ENCODE measurements around the gene MARCHF11. TPM values are rescaled to one million over a fixed set of nuclear protein-coding genes. Genes with fewer than 3 reads are reported as not detected.

Gene MARCHF11
- total RNA-seq, 1 experiment from 2014 or later, result not detected

DNA sequence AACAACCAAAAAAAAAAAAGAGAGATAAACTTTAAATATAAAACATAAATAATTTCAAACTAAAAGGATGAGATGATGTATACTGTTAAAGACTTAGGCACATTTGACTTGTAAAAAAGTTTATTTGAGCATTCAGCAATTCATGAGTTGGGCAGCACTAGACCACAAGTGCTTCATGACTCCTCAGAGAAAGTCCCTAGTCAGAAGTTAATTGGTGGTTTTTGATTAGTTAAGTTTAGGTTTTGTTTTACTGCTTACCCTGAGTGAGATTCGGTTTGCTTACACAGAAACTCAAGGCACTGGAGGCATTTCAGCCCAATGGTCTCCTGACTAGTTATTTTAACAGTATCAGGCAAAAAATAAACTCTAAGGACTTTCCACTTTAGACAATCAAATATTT lies 129.2 kb downstream of the MARCHF11 start:
- Histone ChIP-seq H3K9me3 (ENCODE audit: control insufficient read depth, insufficient read depth, low read depth, low read length) (no peaks in the 10 kb centered on the region), H3K36me3 (ENCODE audit: control insufficient read depth, insufficient read depth, low read length) (no peaks in the 10 kb centered on the region), H3K27ac (ENCODE audit: low read length) (no peak overlapping the region), H3K27me3 (ENCODE audit: control insufficient read depth, insufficient read depth, low read length) (no peaks in the 10 kb centered on the region), H3K4me3 (ENCODE audit: low read depth in 2 of 2, low read length in 2 of 2) (no peak overlapping the region), H3K4me1 (ENCODE audit: control insufficient read depth, insufficient read depth, low read length) (no peaks in the 10 kb centered on the region)
- no peak for DNase-seq (ENCODE audit: low read depth, low spot score)
- ATAC-seq, result no peak
- ChIA-PET POLR2A (interaction anchor here (0.7 kb wide), 1 partner anchor 402 kb away, joined by 4 read pairs; no protein-coding TSS in a partner anchor), CTCF (no interaction called here)
- TF ChIP-seq TCF7L2 (IDR thresholded peaks at IDR 0.05; ENCODE audit: low read depth, low read length), result no peak
- TF ChIP-seq, protein P1, sequence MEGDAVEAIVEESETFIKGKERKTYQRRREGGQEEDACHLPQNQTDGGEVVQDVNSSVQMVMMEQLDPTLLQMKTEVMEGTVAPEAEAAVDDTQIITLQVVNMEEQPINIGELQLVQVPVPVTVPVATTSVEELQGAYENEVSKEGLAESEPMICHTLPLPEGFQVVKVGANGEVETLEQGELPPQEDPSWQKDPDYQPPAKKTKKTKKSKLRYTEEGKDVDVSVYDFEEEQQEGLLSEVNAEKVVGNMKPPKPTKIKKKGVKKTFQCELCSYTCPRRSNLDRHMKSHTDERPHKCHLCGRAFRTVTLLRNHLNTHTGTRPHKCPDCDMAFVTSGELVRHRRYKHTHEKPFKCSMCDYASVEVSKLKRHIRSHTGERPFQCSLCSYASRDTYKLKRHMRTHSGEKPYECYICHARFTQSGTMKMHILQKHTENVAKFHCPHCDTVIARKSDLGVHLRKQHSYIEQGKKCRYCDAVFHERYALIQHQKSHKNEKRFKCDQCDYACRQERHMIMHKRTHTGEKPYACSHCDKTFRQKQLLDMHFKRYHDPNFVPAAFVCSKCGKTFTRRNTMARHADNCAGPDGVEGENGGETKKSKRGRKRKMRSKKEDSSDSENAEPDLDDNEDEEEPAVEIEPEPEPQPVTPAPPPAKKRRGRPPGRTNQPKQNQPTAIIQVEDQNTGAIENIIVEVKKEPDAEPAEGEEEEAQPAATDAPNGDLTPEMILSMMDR (IDR thresholded peaks at IDR 0.05), result no peak
- no TSS peak for BruUV-seq (replicated peaks)
- in situ Hi-C loops (cut with HindIII; ENCODE audit: low pct_unique_long_range_greater_than_20kb, low sequenced_read_pairs), result no loop called here
- intact Hi-C loops (cut with micrococcal nuclease; ENCODE audit: unreplicated experiment), result no loop called here

- Histone ChIP-seq H3K27me3 (ENCODE audit: control insufficient read depth, insufficient read depth, low read length) (no peaks in the 10 kb centered on the region), H3K9me3 (ENCODE audit: control insufficient read depth, insufficient read depth, low read depth, low read length) (no peaks in the 10 kb centered on the region), H3K4me1 (ENCODE audit: control insufficient read depth, insufficient read depth, low read length) (no peaks in the 10 kb centered on the region), H3K36me3 (ENCODE audit: control insufficient read depth, insufficient read depth, low read length) (no peaks in the 10 kb centered on the region), H3K27ac (ENCODE audit: low read length) (no peak overlapping the region), H3K4me3 (ENCODE audit: low read depth in 2 of 2, low read length in 2 of 2) (no peak overlapping the region)
- intact Hi-C loops (cut with micrococcal nuclease; ENCODE audit: unreplicated experiment), result no loop called here
- BruUV-seq (replicated peaks), result no TSS peak
- CTCF ChIA-PET, result no interaction called here
- no peak for TF ChIP-seq SIN3A (IDR thresholded peaks at IDR 0.05; ENCODE audit: borderline replicate concordance, insufficient read depth, low read depth, low read length)
- POLR2A ChIA-PET, result no interaction called here
- ATAC-seq, result no peak
- DNase-seq (ENCODE audit: low read depth, low spot score), result no peak
- in situ Hi-C loops (cut with HindIII; ENCODE audit: low pct_unique_long_range_greater_than_20kb, low sequenced_read_pairs), result no loop called here
These were observed 129.8 kb downstream of the MARCHF11 start for GRCh38 chr5:16049761-16050160.

GRCh38 chr5:16048132-16048531 lies 131.5 kb downstream of the MARCHF11 start:
- in situ Hi-C loops (cut with HindIII; ENCODE audit: low pct_unique_long_range_greater_than_20kb, low sequenced_read_pairs), result no loop called here
- BruUV-seq (replicated peaks), result no TSS peak
- no peak overlapping the region for H3K27ac ChIP-seq (ENCODE audit: low read length)
- H3K36me3 ChIP-seq (ENCODE audit: control insufficient read depth, insufficient read depth, low read length), result no peaks in the 10 kb centered on the region
- no peaks in the 10 kb centered on the region for H3K9me3 ChIP-seq (ENCODE audit: control insufficient read depth, insufficient read depth, low read depth, low read length)
- no peak overlapping the region for H3K4me3 ChIP-seq (ENCODE audit: low read depth in 2 of 2, low read length in 2 of 2)
- no peak for DNase-seq (ENCODE audit: low read depth, low spot score)
- POLR2A ChIA-PET, result no interaction called here
- TF ChIP-seq POLR2AphosphoS5 (IDR thresholded peaks at IDR 0.05; ENCODE audit: low read depth, low read length) (no peak), TCF7L2 (IDR thresholded peaks at IDR 0.05; ENCODE audit: low read depth, low read length) (no peak), SIN3A (IDR thresholded peaks at IDR 0.05; ENCODE audit: borderline replicate concordance, insufficient read depth, low read depth, low read length) (no peak)
- TF ChIP-seq, protein P1 (IDR thresholded peaks at IDR 0.05), result no peak
- TF ChIP-seq, protein P2, sequence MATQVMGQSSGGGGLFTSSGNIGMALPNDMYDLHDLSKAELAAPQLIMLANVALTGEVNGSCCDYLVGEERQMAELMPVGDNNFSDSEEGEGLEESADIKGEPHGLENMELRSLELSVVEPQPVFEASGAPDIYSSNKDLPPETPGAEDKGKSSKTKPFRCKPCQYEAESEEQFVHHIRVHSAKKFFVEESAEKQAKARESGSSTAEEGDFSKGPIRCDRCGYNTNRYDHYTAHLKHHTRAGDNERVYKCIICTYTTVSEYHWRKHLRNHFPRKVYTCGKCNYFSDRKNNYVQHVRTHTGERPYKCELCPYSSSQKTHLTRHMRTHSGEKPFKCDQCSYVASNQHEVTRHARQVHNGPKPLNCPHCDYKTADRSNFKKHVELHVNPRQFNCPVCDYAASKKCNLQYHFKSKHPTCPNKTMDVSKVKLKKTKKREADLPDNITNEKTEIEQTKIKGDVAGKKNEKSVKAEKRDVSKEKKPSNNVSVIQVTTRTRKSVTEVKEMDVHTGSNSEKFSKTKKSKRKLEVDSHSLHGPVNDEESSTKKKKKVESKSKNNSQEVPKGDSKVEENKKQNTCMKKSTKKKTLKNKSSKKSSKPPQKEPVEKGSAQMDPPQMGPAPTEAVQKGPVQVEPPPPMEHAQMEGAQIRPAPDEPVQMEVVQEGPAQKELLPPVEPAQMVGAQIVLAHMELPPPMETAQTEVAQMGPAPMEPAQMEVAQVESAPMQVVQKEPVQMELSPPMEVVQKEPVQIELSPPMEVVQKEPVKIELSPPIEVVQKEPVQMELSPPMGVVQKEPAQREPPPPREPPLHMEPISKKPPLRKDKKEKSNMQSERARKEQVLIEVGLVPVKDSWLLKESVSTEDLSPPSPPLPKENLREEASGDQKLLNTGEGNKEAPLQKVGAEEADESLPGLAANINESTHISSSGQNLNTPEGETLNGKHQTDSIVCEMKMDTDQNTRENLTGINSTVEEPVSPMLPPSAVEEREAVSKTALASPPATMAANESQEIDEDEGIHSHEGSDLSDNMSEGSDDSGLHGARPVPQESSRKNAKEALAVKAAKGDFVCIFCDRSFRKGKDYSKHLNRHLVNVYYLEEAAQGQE (IDR thresholded peaks at IDR 0.05; ENCODE audit: insufficient read depth in 1 of 2, low read depth in 2 of 2, low read length in 1 of 2), result no peak
- no peak for ATAC-seq
- no peaks in the 10 kb centered on the region for H3K27me3 ChIP-seq (ENCODE audit: control insufficient read depth, insufficient read depth, low read length)
- CTCF ChIA-PET, result no interaction called here
- intact Hi-C loops (cut with micrococcal nuclease; ENCODE audit: unreplicated experiment), result no loop called here
- H3K4me1 ChIP-seq (ENCODE audit: control insufficient read depth, insufficient read depth, low read length), result no peaks in the 10 kb centered on the region

Data from Panc1 (cell line).